ENCODE results near the gene NOTUM.

Gene NOTUM

GRCh38 chr17:81909966-81910839 lies 50.8 kb downstream of the NOTUM start:
- DNase-seq (ENCODE audit: low spot score), result no peak

GRCh38 chr17:81909231-81909630 lies 51.8 kb downstream of the NOTUM start:
- DNase-seq (ENCODE audit: low spot score), result no peak

- no peak for DNase-seq (ENCODE audit: low spot score)
Measured at GRCh38 chr17:81908793-81909192, 52.2 kb downstream of the NOTUM start.

GRCh38 chr17:81907219-81908145 lies 53.5 kb downstream of the NOTUM start:
- DNase-seq (ENCODE audit: low spot score), result no peak

- DNase-seq (ENCODE audit: low spot score), result no peak
Measured at GRCh38 chr17:81906476-81907218, 54.3 kb downstream of the NOTUM start.

GRCh38 chr17:81905993-81906392 lies 55.0 kb downstream of the NOTUM start:
- no peak for DNase-seq (ENCODE audit: low spot score)

GRCh38 chr17:81905424-81905875 lies 55.5 kb downstream of the NOTUM start:
- no peak for DNase-seq (ENCODE audit: low spot score)

GRCh38 chr17:81904600-81905423 lies 56.2 kb downstream of the NOTUM start:
- DNase-seq (ENCODE audit: low spot score), result no peak

- no peak for DNase-seq (ENCODE audit: low spot score)
Measured at GRCh38 chr17:81903896-81904599, 56.9 kb downstream of the NOTUM start.

GRCh38 chr17:81903415-81903831 lies 57.6 kb downstream of the NOTUM start:
- DNase-seq (ENCODE audit: low spot score), result no peak

- DNase-seq (ENCODE audit: low spot score), result no peak
Measured at GRCh38 chr17:81902653-81903414, 58.2 kb downstream of the NOTUM start.

Data from CD4-positive, alpha-beta T cell treated with Interleukin-15 for 4 hours (primary cell).